GM12878 (cell line): ENCODE data around the gene P4HA1.

ENCODE experiments used
- BCL3 ChIP-seq: IDR thresholded peaks from 2 replicates; pipeline ENCODE4 v1.6.1; 2011; ENCODE audit warnings: borderline replicate concordance, low read depth, mild to moderate bottlenecking, moderate library complexity, low read length; ENCODE audit not compliant: insufficient read depth, poor library complexity, severe bottlenecking
- CTCF ChIP-seq, 3 experiments: IDR thresholded peaks in 2 of 3; conservative IDR thresholded peaks in 1 of 3; 2 replicates each; pipeline ENCODE4 v1.5.1; 2011; ENCODE audit warnings: low read depth in 3 of 3, low read length in 3 of 3, mild to moderate bottlenecking in 3 of 3, control low read depth in 2 of 3, moderate library complexity in 2 of 3, inconsistent platforms in 1 of 3, mixed read lengths in 1 of 3; ENCODE audit not compliant: control insufficient read depth in 2 of 3, insufficient read depth in 1 of 3; ENCODE audit errors: extremely low read depth in 1 of 3
- E4F1 ChIP-seq: fragments of 450-650 bp; IDR thresholded peaks from 2 replicates; pipeline ENCODE4 v1.6.1; 2018; ENCODE audit warnings: borderline replicate concordance, mild to moderate bottlenecking; ENCODE audit not compliant: partially characterized antibody
- HDAC6 ChIP-seq: fragments of 200-600 bp; sonication (generic); IDR thresholded peaks from one replicate; pipeline ENCODE4 v1.8.0; 2017; ENCODE audit warnings: antibody characterized with exemption; ENCODE audit not compliant: unreplicated experiment
- NRF1 ChIP-seq: conservative IDR thresholded peaks from 2 replicates; pipeline ENCODE4 v1.6.1; 2011; ENCODE audit warnings: mild to moderate bottlenecking, low read depth, low read length, improper control_type of control experiment
- POLR2A ChIP-seq: IDR thresholded peaks from 2 replicates; pipeline ENCODE4 v1.6.1; 2011; ENCODE audit warnings: low read depth, mild to moderate bottlenecking, low read length
- POLR2AphosphoS5 ChIP-seq: IDR thresholded peaks from 2 replicates; pipeline ENCODE4 v1.6.1; 2011; ENCODE audit warnings: mild to moderate bottlenecking, low read length, inconsistent platforms
- SIX5 ChIP-seq: IDR thresholded peaks from 2 replicates; pipeline ENCODE4 v1.6.1; 2011; ENCODE audit warnings: mild to moderate bottlenecking, low read depth, low read length, moderate library complexity; ENCODE audit not compliant: severe bottlenecking
- SMC3 ChIP-seq: IDR thresholded peaks from 2 replicates; pipeline ENCODE4 v1.6.1; 2011; ENCODE audit warnings: low read length, improper control_type of control experiment, borderline replicate concordance
- TAF1 ChIP-seq: IDR thresholded peaks from 2 replicates; pipeline ENCODE4 v1.6.1; 2011; ENCODE audit warnings: mild to moderate bottlenecking, low read depth, low read length, borderline replicate concordance
- ZBTB11 ChIP-seq: fragments of 450-650 bp; formaldehyde crosslinking; IDR thresholded peaks from 2 replicates; pipeline ENCODE4 v1.5.0; 2022; ENCODE audit warnings: mild to moderate bottlenecking, missing genetic modification characterization

- TF ChIP-seq SIX5 (no peak), NRF1 (no peak), CTCF (IDR thresholded peaks at IDR 0.05 in 2 of 3, conservative IDR thresholded peaks at IDR 0.05 in 1 of 3; ENCODE audit: control insufficient read depth in 2 of 3, extremely low read depth in 1 of 3, insufficient read depth in 1 of 3, low read depth in 3 of 3, low read length in 3 of 3) (no peak), HDAC6 (no peak), BCL3 (no peak), SMC3 (no peak), POLR2AphosphoS5 (no peak), E4F1 (no peak), ZBTB11 (CRISPR knock-in tag) (no peak), TAF1 (no peak), POLR2A (no peak)
Observed at GRCh38 chr10:73131301-73131700, 34.6 kb upstream of the P4HA1 start.
